ENCODE results near the gene FAM81A.
"Not testable (repeated sequence)": the region's sequence is repeated elsewhere in the genome, so short reads cannot be mapped to it uniquely, and the experiment has no call there.

FAM81A gene

GRCh38 chr15:59401824-59402569 lies 36.0 kb upstream of the FAM81A start:
- H3K27me3 ChIP-seq (ENCODE audit: low read depth, low read length) = no peaks in the 10 kb centered on the region
- no peak overlapping the region for H3K27ac ChIP-seq (ENCODE audit: low read length)
- no peaks in the 10 kb centered on the region for H3K9me3 ChIP-seq (ENCODE audit: control insufficient read depth in 1 of 2, low read length in 2 of 2)
- H3K36me3 ChIP-seq (ENCODE audit: control insufficient read depth in 1 of 2, insufficient read depth in 2 of 2, low read length in 2 of 2) = no peaks in the 10 kb centered on the region
- no peak overlapping the region for H3K4me3 ChIP-seq (ENCODE audit: low read depth in 1 of 2, low read length in 2 of 2)
- no peaks in the 10 kb centered on the region for H3K4me1 ChIP-seq (ENCODE audit: control insufficient read depth in 1 of 2, insufficient read depth in 2 of 2, low read length in 2 of 2)

- no peak overlapping the region for H3K27ac ChIP-seq (ENCODE audit: low read length)
- no peaks in the 10 kb centered on the region for H3K27me3 ChIP-seq (ENCODE audit: low read depth, low read length)
- no peaks in the 10 kb centered on the region for H3K9me3 ChIP-seq (ENCODE audit: control insufficient read depth in 1 of 2, low read length in 2 of 2)
- H3K36me3 ChIP-seq (ENCODE audit: control insufficient read depth in 1 of 2, insufficient read depth in 2 of 2, low read length in 2 of 2) = no peaks in the 10 kb centered on the region
- H3K4me1 ChIP-seq (ENCODE audit: control insufficient read depth in 1 of 2, insufficient read depth in 2 of 2, low read length in 2 of 2) = no peaks in the 10 kb centered on the region
- H3K4me3 ChIP-seq (ENCODE audit: low read depth in 1 of 2, low read length in 2 of 2) = no peak overlapping the region
Observed at GRCh38 chr15:59405079-59405478, 32.9 kb upstream of the FAM81A start.

- H3K27me3 ChIP-seq (ENCODE audit: low read depth, low read length) = no peaks in the 10 kb centered on the region
- H3K9me3 ChIP-seq (ENCODE audit: control insufficient read depth in 1 of 2, low read length in 2 of 2) = no peaks in the 10 kb centered on the region
- no peaks in the 10 kb centered on the region for H3K4me1 ChIP-seq (ENCODE audit: control insufficient read depth in 1 of 2, insufficient read depth in 2 of 2, low read length in 2 of 2)
- no peaks in the 10 kb centered on the region for H3K36me3 ChIP-seq (ENCODE audit: control insufficient read depth in 1 of 2, insufficient read depth in 2 of 2, low read length in 2 of 2)
- H3K27ac ChIP-seq (ENCODE audit: low read length) = no peak overlapping the region
- H3K4me3 ChIP-seq (ENCODE audit: low read depth in 1 of 2, low read length in 2 of 2) = no peak overlapping the region
Observed at GRCh38 chr15:59406446-59406845, 31.5 kb upstream of the FAM81A start.

GRCh38 chr15:59407946-59408345 lies 30.0 kb upstream of the FAM81A start:
- no peaks in the 10 kb centered on the region for H3K4me1 ChIP-seq (ENCODE audit: control insufficient read depth in 1 of 2, insufficient read depth in 2 of 2, low read length in 2 of 2)
- no peaks in the 10 kb centered on the region for H3K9me3 ChIP-seq (ENCODE audit: control insufficient read depth in 1 of 2, low read length in 2 of 2)
- H3K4me3 ChIP-seq (ENCODE audit: low read depth in 1 of 2, low read length in 2 of 2) = no peak overlapping the region
- no peaks in the 10 kb centered on the region for H3K36me3 ChIP-seq (ENCODE audit: control insufficient read depth in 1 of 2, insufficient read depth in 2 of 2, low read length in 2 of 2)
- H3K27ac ChIP-seq (ENCODE audit: low read length) = no peak overlapping the region
- no peaks in the 10 kb centered on the region for H3K27me3 ChIP-seq (ENCODE audit: low read depth, low read length)

- no peaks in the 10 kb centered on the region for H3K4me1 ChIP-seq (ENCODE audit: control insufficient read depth in 1 of 2, insufficient read depth in 2 of 2, low read length in 2 of 2)
- H3K27me3 ChIP-seq (ENCODE audit: low read depth, low read length) = no peaks in the 10 kb centered on the region
- no peaks in the 10 kb centered on the region for H3K9me3 ChIP-seq (ENCODE audit: control insufficient read depth in 1 of 2, low read length in 2 of 2)
- H3K27ac ChIP-seq (ENCODE audit: low read length) = no peak overlapping the region
- H3K36me3 ChIP-seq (ENCODE audit: control insufficient read depth in 1 of 2, insufficient read depth in 2 of 2, low read length in 2 of 2) = no peaks in the 10 kb centered on the region
- H3K4me3 ChIP-seq (ENCODE audit: low read depth in 1 of 2, low read length in 2 of 2) = no peak overlapping the region
Observed at GRCh38 chr15:59410391-59410896, 27.5 kb upstream of the FAM81A start.

- Histone ChIP-seq H3K36me3 (ENCODE audit: control insufficient read depth in 1 of 2, insufficient read depth in 2 of 2, low read length in 2 of 2) (no peaks in the 10 kb centered on the region), H3K4me3 (ENCODE audit: low read depth in 1 of 2, low read length in 2 of 2) (no peak overlapping the region), H3K27me3 (ENCODE audit: low read depth, low read length) (no peaks in the 10 kb centered on the region), H3K27ac (ENCODE audit: low read length) (no peak overlapping the region), H3K9me3 (ENCODE audit: control insufficient read depth in 1 of 2, low read length in 2 of 2) (no peaks in the 10 kb centered on the region), H3K4me1 (ENCODE audit: control insufficient read depth in 1 of 2, insufficient read depth in 2 of 2, low read length in 2 of 2) (no peaks in the 10 kb centered on the region)
Observed at GRCh38 chr15:59413577-59413976, 24.4 kb upstream of the FAM81A start.

GRCh38 chr15:59416816-59417215 lies 21.2 kb upstream of the FAM81A start:
- Histone ChIP-seq H3K4me1 (ENCODE audit: control insufficient read depth in 1 of 2, insufficient read depth in 2 of 2, low read length in 2 of 2) (no peaks in the 10 kb centered on the region), H3K4me3 (ENCODE audit: low read depth in 1 of 2, low read length in 2 of 2) (no peak overlapping the region), H3K36me3 (ENCODE audit: control insufficient read depth in 1 of 2, insufficient read depth in 2 of 2, low read length in 2 of 2) (no peaks in the 10 kb centered on the region), H3K9me3 (ENCODE audit: control insufficient read depth in 1 of 2, low read length in 2 of 2) (no peaks in the 10 kb centered on the region), H3K27me3 (ENCODE audit: low read depth, low read length) (no peaks in the 10 kb centered on the region), H3K27ac (ENCODE audit: low read length) (no peak overlapping the region)

- no peak overlapping the region for H3K27ac ChIP-seq (ENCODE audit: low read length)
- no peaks in the 10 kb centered on the region for H3K36me3 ChIP-seq (ENCODE audit: control insufficient read depth in 1 of 2, insufficient read depth in 2 of 2, low read length in 2 of 2)
- H3K4me1 ChIP-seq (ENCODE audit: control insufficient read depth in 1 of 2, insufficient read depth in 2 of 2, low read length in 2 of 2) = no peaks in the 10 kb centered on the region
- no peak overlapping the region for H3K4me3 ChIP-seq (ENCODE audit: low read depth in 1 of 2, low read length in 2 of 2)
- no peaks in the 10 kb centered on the region for H3K27me3 ChIP-seq (ENCODE audit: low read depth, low read length)
- H3K9me3 ChIP-seq (ENCODE audit: control insufficient read depth in 1 of 2, low read length in 2 of 2) = no peaks in the 10 kb centered on the region
Observed at GRCh38 chr15:59419170-59419569, 18.8 kb upstream of the FAM81A start.

GRCh38 chr15:59420108-59420507 lies 17.9 kb upstream of the FAM81A start:
- Histone ChIP-seq H3K4me3 (ENCODE audit: low read depth in 1 of 2, low read length in 2 of 2) (no peak overlapping the region), H3K27me3 (ENCODE audit: low read depth, low read length) (no peaks in the 10 kb centered on the region), H3K36me3 (ENCODE audit: control insufficient read depth in 1 of 2, insufficient read depth in 2 of 2, low read length in 2 of 2) (no peaks in the 10 kb centered on the region), H3K4me1 (ENCODE audit: control insufficient read depth in 1 of 2, insufficient read depth in 2 of 2, low read length in 2 of 2) (no peaks in the 10 kb centered on the region), H3K27ac (ENCODE audit: low read length) (no peak overlapping the region), H3K9me3 (ENCODE audit: control insufficient read depth in 1 of 2, low read length in 2 of 2) (no peaks in the 10 kb centered on the region)

GRCh38 chr15:59420986-59421618 lies 16.9 kb upstream of the FAM81A start:
- H3K9me3 ChIP-seq (ENCODE audit: control insufficient read depth in 1 of 2, low read length in 2 of 2) = no peaks in the 10 kb centered on the region
- H3K27me3 ChIP-seq (ENCODE audit: low read depth, low read length) = no peaks in the 10 kb centered on the region
- H3K27ac ChIP-seq (ENCODE audit: low read length) = no peak overlapping the region
- no peaks in the 10 kb centered on the region for H3K36me3 ChIP-seq (ENCODE audit: control insufficient read depth in 1 of 2, insufficient read depth in 2 of 2, low read length in 2 of 2)
- H3K4me1 ChIP-seq (ENCODE audit: control insufficient read depth in 1 of 2, insufficient read depth in 2 of 2, low read length in 2 of 2) = no peaks in the 10 kb centered on the region
- H3K4me3 ChIP-seq (ENCODE audit: low read depth in 1 of 2, low read length in 2 of 2) = no peak overlapping the region

GRCh38 chr15:59424616-59425015 lies 13.4 kb upstream of the FAM81A start:
- H3K4me3 ChIP-seq (ENCODE audit: low read depth in 1 of 2, low read length in 2 of 2) = no peak overlapping the region
- H3K27ac ChIP-seq (ENCODE audit: low read length) = no peak overlapping the region
- no peaks in the 10 kb centered on the region for H3K36me3 ChIP-seq (ENCODE audit: control insufficient read depth in 1 of 2, insufficient read depth in 2 of 2, low read length in 2 of 2)
- no peaks in the 10 kb centered on the region for H3K9me3 ChIP-seq (ENCODE audit: control insufficient read depth in 1 of 2, low read length in 2 of 2)
- H3K27me3 ChIP-seq (ENCODE audit: low read depth, low read length) = no peaks in the 10 kb centered on the region
- no peaks in the 10 kb centered on the region for H3K4me1 ChIP-seq (ENCODE audit: control insufficient read depth in 1 of 2, insufficient read depth in 2 of 2, low read length in 2 of 2)

- H3K9me3 ChIP-seq (ENCODE audit: control insufficient read depth in 1 of 2, low read length in 2 of 2); H3K4me1 ChIP-seq (ENCODE audit: control insufficient read depth in 1 of 2, insufficient read depth in 2 of 2, low read length in 2 of 2); H3K36me3 ChIP-seq (ENCODE audit: control insufficient read depth in 1 of 2, insufficient read depth in 2 of 2, low read length in 2 of 2); H3K4me3 ChIP-seq (ENCODE audit: low read depth in 1 of 2, low read length in 2 of 2); H3K27ac ChIP-seq (ENCODE audit: low read length); H3K27me3 ChIP-seq (ENCODE audit: low read depth, low read length): not testable (repeated sequence)
Observed at GRCh38 chr15:59428898-59429297, 9.1 kb upstream of the FAM81A start.
